Measurements from ENCODE around the gene COL26A1.
"Not testable (repeated sequence)": the region's sequence is repeated elsewhere in the genome, so short reads cannot be mapped to it uniquely, and the experiment has no call there.

Gene COL26A1

GRCh38 chr7:101598422-101598985 lies 235.8 kb downstream of the COL26A1 start:
- DNase-seq (ENCODE audit: low spot score), result no peak

GRCh38 chr7:101598986-101599771 lies 236.5 kb downstream of the COL26A1 start:
- DNase-seq (ENCODE audit: low spot score), result no peak

- DNase-seq (ENCODE audit: low spot score), result no peak
These were observed 237.1 kb downstream of the COL26A1 start for GRCh38 chr7:101599787-101600186.

GRCh38 chr7:101602082-101602481 lies 239.4 kb downstream of the COL26A1 start:
- no peak for DNase-seq (ENCODE audit: low spot score)

- peak; percentile 86 for DNase-seq (ENCODE audit: low spot score)
These were observed 240.0 kb downstream of the COL26A1 start for GRCh38 chr7:101602484-101603241.

GRCh38 chr7:101604331-101604933 lies 241.8 kb downstream of the COL26A1 start:
- DNase-seq (ENCODE audit: low spot score), result no peak

GRCh38 chr7:101604934-101605332 lies 242.3 kb downstream of the COL26A1 start:
- not testable (repeated sequence) for DNase-seq (ENCODE audit: low spot score)

GRCh38 chr7:101605611-101606497 lies 243.2 kb downstream of the COL26A1 start:
- DNase-seq (ENCODE audit: low spot score), result no peak

GRCh38 chr7:101606498-101606923 lies 243.8 kb downstream of the COL26A1 start:
- DNase-seq (ENCODE audit: low spot score), result no peak
